Breast epithelium (tissue), 4 donors: ENCODE results near the gene CCSAP. TPM values are rescaled to one million over a fixed set of nuclear protein-coding genes. Genes with fewer than 3 reads are reported as not detected.

Source experiments
- DNase-seq, 2 donors: peaks; one replicate each; pipeline ENCODE4 v3.0.0-alpha.2; 2019; ENCODE audit warnings: low spot score in 2 of 2
- H3K27ac ChIP-seq, 2 donors: fragments of 200-600 bp; sonication (generic) in 1 of 2; one replicate each; pipeline ENCODE4 v1.5.1; 2016 to 2019; ENCODE audit warnings: mild to moderate bottlenecking in 1 of 2
- H3K27me3 ChIP-seq, 2 donors: fragments of 200-600 bp; sonication (generic) in 1 of 2; one replicate each; pipeline versions ENCODE4 v1.5.1 to v1.6.0; 2017 to 2019; ENCODE audit warnings: control low read depth in 1 of 2, mild to moderate bottlenecking in 1 of 2
- H3K36me3 ChIP-seq: fragments of 200-600 bp; one replicate; pipeline ENCODE4 v1.5.1; 2019
- H3K4me1 ChIP-seq, 2 donors: fragments of 200-600 bp; sonication (generic); one replicate each; pipeline ENCODE4 v1.5.1; 2016 to 2019; ENCODE audit warnings: control low read depth in 1 of 2
- H3K4me3 ChIP-seq, 3 donors: fragments of 200-600 bp; sonication (generic); 1 replicate in 2 of 3; 2 replicates in 1 of 3; pipeline ENCODE4 v1.5.1; 2016 to 2019; ENCODE audit warnings: mild to moderate bottlenecking in 3 of 3, moderate library complexity in 2 of 3
- H3K9me3 ChIP-seq, 2 donors: fragments of 200-600 bp; sonication (generic) in 1 of 2; one replicate each; pipeline ENCODE4 v1.5.1; 2016 to 2019; ENCODE audit warnings: control low read depth in 1 of 2
- POLR2A ChIP-seq: fragments of 450-650 bp; IDR thresholded peaks from one replicate; pipeline ENCODE4 v1.6.1; 2016; ENCODE audit warnings: antibody characterized with exemption, mild to moderate bottlenecking, moderate library complexity
- POLR2AphosphoS5 ChIP-seq, 3 donors: sonication (generic); formaldehyde crosslinking; IDR thresholded peaks; one replicate each; pipeline ENCODE4 v1.6.1; 2017; ENCODE audit warnings: antibody characterized with exemption in 3 of 3
- intact Hi-C: fragments of 100-400 bp; cut with DNase I; formaldehyde crosslinking; loops from one replicate; pipeline ENCODE4 v1.15.1; 2023; ENCODE audit warnings: low total_unique reads
- total RNA-seq, 3 donors: library from RNA; depleted of rRNA; stranded (reverse); fragments of >200 nt; gene quantifications; one replicate each; pipeline ENCODE4 v1.1.0, GENCODE V29; 2016
- TF ChIP-seq, protein P1 (sequence below), 3 donors: fragments of 450-650 bp; IDR thresholded peaks; one replicate each; pipeline ENCODE4 v1.5.1; 2016 to 2017; ENCODE audit warnings: antibody characterized with exemption in 3 of 3, mild to moderate bottlenecking in 3 of 3, moderate library complexity in 3 of 3

CCSAP gene
- total RNA-seq, 3 donors from 2014 or later = 6.9 to 13.5 (median 7.8) TPM

GRCh38 chr1:229365569-229365968, 22.7 kb upstream of the CCSAP start:
- Histone ChIP-seq H3K9me3 (no peaks in the 10 kb centered on the region), H3K4me1 (no peaks in the 10 kb centered on the region), H3K27ac (no peak overlapping the region), H3K36me3 (no peaks in the 10 kb centered on the region), H3K4me3 (no peak overlapping the region), H3K27me3 (peaks cover 0 to 5% of the 10 kb centered on the region in 2 donors)
- DNase-seq = no peak
- no peak for TF ChIP-seq POLR2A
- TF ChIP-seq POLR2AphosphoS5 (IDR thresholded peaks at IDR 0.05) = no peak
- TF ChIP-seq, protein P1, sequence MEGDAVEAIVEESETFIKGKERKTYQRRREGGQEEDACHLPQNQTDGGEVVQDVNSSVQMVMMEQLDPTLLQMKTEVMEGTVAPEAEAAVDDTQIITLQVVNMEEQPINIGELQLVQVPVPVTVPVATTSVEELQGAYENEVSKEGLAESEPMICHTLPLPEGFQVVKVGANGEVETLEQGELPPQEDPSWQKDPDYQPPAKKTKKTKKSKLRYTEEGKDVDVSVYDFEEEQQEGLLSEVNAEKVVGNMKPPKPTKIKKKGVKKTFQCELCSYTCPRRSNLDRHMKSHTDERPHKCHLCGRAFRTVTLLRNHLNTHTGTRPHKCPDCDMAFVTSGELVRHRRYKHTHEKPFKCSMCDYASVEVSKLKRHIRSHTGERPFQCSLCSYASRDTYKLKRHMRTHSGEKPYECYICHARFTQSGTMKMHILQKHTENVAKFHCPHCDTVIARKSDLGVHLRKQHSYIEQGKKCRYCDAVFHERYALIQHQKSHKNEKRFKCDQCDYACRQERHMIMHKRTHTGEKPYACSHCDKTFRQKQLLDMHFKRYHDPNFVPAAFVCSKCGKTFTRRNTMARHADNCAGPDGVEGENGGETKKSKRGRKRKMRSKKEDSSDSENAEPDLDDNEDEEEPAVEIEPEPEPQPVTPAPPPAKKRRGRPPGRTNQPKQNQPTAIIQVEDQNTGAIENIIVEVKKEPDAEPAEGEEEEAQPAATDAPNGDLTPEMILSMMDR (IDR thresholded peaks at IDR 0.05) = no peak
- intact Hi-C loops = no loop called here

DNA sequence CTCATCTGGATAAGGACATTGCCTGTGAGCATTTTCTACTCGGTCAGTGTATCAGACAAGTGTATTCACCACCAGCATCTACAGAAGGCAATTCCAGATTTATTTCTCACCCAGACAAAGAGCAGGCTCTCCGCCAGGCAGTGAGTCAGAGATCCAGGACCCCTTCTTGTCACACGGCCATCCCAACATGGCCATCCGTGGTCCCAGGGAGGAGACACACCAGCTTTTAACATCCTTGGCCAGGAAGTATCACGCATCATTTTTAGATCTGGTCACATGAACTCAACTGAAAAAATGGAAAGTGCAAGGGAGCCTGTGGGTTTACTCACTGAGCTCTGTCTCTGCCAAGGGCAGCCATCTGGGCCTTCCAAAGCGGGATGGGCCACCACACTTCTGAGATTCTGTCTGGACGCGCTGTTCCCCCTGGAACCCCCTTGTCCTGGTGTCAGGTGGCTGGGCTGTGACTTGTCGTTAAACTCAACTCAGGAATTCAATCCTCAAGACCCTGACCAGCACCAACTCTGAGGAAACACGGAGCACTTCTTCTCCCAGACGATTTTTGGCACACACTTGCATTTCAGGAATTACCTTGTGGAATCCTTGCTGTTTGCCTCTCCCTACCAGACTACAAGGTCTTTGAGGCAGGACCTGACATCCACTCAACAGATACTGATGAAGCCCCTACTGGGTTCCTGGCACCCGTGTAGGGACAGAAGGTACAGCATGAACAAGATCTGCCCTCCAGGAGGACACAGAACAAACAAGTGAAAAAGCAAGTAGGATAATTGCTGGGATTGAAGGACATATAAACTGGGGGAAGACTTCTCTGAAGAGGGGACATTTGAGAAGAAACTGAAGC, 21.6 kb upstream of the CCSAP start:
- no peaks in the 10 kb centered on the region for H3K9me3 ChIP-seq
- intact Hi-C loops = loop anchor here (5.0 kb wide), 1 partner anchor 158 kb away; no protein-coding TSS in a partner anchor
- no peak for DNase-seq
- no peak overlapping the region for H3K4me3 ChIP-seq
- H3K27ac ChIP-seq = no peak overlapping the region
- H3K27me3 ChIP-seq = peaks cover 0 to 5% of the 10 kb centered on the region in 2 donors
- H3K36me3 ChIP-seq = no peaks in the 10 kb centered on the region
- no peaks in the 10 kb centered on the region for H3K4me1 ChIP-seq
- TF ChIP-seq POLR2A = no peak

GRCh38 chr1:229363723-229364122, 20.9 kb upstream of the CCSAP start:
- Histone ChIP-seq H3K9me3 (no peaks in the 10 kb centered on the region), H3K4me3 (no peak overlapping the region), H3K27ac (no peak overlapping the region), H3K27me3 (peaks cover 0 to 5% of the 10 kb centered on the region in 2 donors), H3K36me3 (no peaks in the 10 kb centered on the region), H3K4me1 (no peaks in the 10 kb centered on the region)
- intact Hi-C loops = loop anchor here (5.0 kb wide), 1 partner anchor 159 kb away; no protein-coding TSS in a partner anchor
- TF ChIP-seq POLR2A = no peak
- DNase-seq = no peak

- no peaks in the 10 kb centered on the region for H3K36me3 ChIP-seq
Observed at GRCh38 chr1:229360420-229360819, 17.6 kb upstream of the CCSAP start.

GRCh38 chr1:229355661-229356060, 12.8 kb upstream of the CCSAP start:
- no peaks in the 10 kb centered on the region for H3K4me1 ChIP-seq
- DNase-seq = no peak
- no peak for TF ChIP-seq POLR2A
- TF ChIP-seq, protein P1 (IDR thresholded peaks at IDR 0.05) = no peak
- no peak for TF ChIP-seq POLR2AphosphoS5 (IDR thresholded peaks at IDR 0.05)
- H3K27ac ChIP-seq = no peak overlapping the region
- no peaks in the 10 kb centered on the region for H3K27me3 ChIP-seq
- no peaks in the 10 kb centered on the region for H3K36me3 ChIP-seq
- H3K4me3 ChIP-seq = no peak overlapping the region
- peaks cover 0 to 18% of the 10 kb centered on the region in 2 donors for H3K9me3 ChIP-seq
- intact Hi-C loops = no loop called here

More at GRCh38 chr1:229360420-229360819, 17.6 kb upstream of the CCSAP start:
- no peak overlapping the region for H3K4me3 ChIP-seq
- H3K27ac ChIP-seq = no peak overlapping the region
- H3K9me3 ChIP-seq = peaks cover 0 to 6% of the 10 kb centered on the region in 2 donors
- TF ChIP-seq, protein P1 (IDR thresholded peaks at IDR 0.05) = no peak
- TF ChIP-seq POLR2AphosphoS5 (IDR thresholded peaks at IDR 0.05) (no peak), POLR2A (no peak)
- peaks cover 0 to 5% of the 10 kb centered on the region in 2 donors for H3K27me3 ChIP-seq
- no peaks in the 10 kb centered on the region for H3K4me1 ChIP-seq
- DNase-seq = no peak
- intact Hi-C loops = loop anchor here (1.0 to 5.0 kb wide), 2 partner anchors 47 to 162 kb away; no protein-coding TSS in a partner anchor

GRCh38 chr1:229354226-229354625, 11.4 kb upstream of the CCSAP start:
- no peaks in the 10 kb centered on the region for H3K4me1 ChIP-seq
- H3K36me3 ChIP-seq = no peaks in the 10 kb centered on the region
- no peak overlapping the region for H3K27ac ChIP-seq
- no peak for DNase-seq
- TF ChIP-seq POLR2A (no peak), POLR2AphosphoS5 (IDR thresholded peaks at IDR 0.05) (no peak)
- TF ChIP-seq, protein P1 (IDR thresholded peaks at IDR 0.05) = no peak
- intact Hi-C loops = no loop called here
- peaks cover 0 to 9% of the 10 kb centered on the region in 2 donors for H3K27me3 ChIP-seq
- H3K9me3 ChIP-seq = peaks cover 0 to 18% of the 10 kb centered on the region in 2 donors
- H3K4me3 ChIP-seq = no peak overlapping the region
